ENCODE results near the gene TWIST2. TPM values are rescaled to one million over a fixed set of nuclear protein-coding genes. Genes with fewer than 3 reads are reported as not detected.

TWIST2 gene
- total RNA-seq, 4 donors from 2014 or later: 37.4 to 51.6 (median 47.4) TPM

- Histone ChIP-seq H3K4me1 (peaks cover 0 to 5% (median 0%) of the 10 kb centered on the region in 4 donors), H3K27me3 (peaks cover 0 to 5% (median 0%) of the 10 kb centered on the region in 4 donors), H3K9me3 (no peaks in the 10 kb centered on the region), H3K36me3 (no peaks in the 10 kb centered on the region), H3K27ac (replicated peaks in 1 of 4) (no peak overlapping the region), H3K4me3 (no peak overlapping the region)
- no peak for TF ChIP-seq POLR2AphosphoS5 (IDR thresholded peaks at IDR 0.05)
- no peak for TF ChIP-seq CTCF (IDR thresholded peaks at IDR 0.05)
- no peak for TF ChIP-seq EP300 (IDR thresholded peaks at IDR 0.05)
- no peak for TF ChIP-seq POLR2A (IDR thresholded peaks at IDR 0.05; ENCODE audit: low read depth)
- peak; percentile 57 for DNase-seq (ENCODE audit: extremely low spot score)
- intact Hi-C loops (cut with DNase I): no loop called here
- 49% methylated on average over 11 of the region's 12 CpGs for WGBS
Measured at GRCh38 chr2:238954841-238955591, 107.1 kb downstream of the TWIST2 start.

- intact Hi-C loops (cut with DNase I): no loop called here
- Histone ChIP-seq H3K36me3 (no peaks in the 10 kb centered on the region), H3K4me3 (no peak overlapping the region), H3K27ac (replicated peaks in 1 of 4) (no peak overlapping the region), H3K9me3 (no peaks in the 10 kb centered on the region), H3K4me1 (peaks cover 0 to 5% (median 0%) of the 10 kb centered on the region in 4 donors), H3K27me3 (no peaks in the 10 kb centered on the region)
- DNase-seq (ENCODE audit: extremely low spot score): no peak
- TF ChIP-seq CTCF (IDR thresholded peaks at IDR 0.05): no peak
- no peak for TF ChIP-seq POLR2A (IDR thresholded peaks at IDR 0.05; ENCODE audit: low read depth)
- no peak for TF ChIP-seq EP300 (IDR thresholded peaks at IDR 0.05)
- 86% methylated on average over 9 of the region's 10 CpGs for WGBS
Measured at GRCh38 chr2:238955648-238956531, 108.0 kb downstream of the TWIST2 start.

- Histone ChIP-seq H3K27me3 (no peaks in the 10 kb centered on the region), H3K36me3 (no peaks in the 10 kb centered on the region), H3K4me1 (peaks cover 0 to 5% (median 0%) of the 10 kb centered on the region in 4 donors), H3K4me3 (no peak overlapping the region), H3K27ac (replicated peaks in 1 of 4) (no peak overlapping the region), H3K9me3 (no peaks in the 10 kb centered on the region)
- WGBS: 60% methylated on average over 3 of the region's 3 CpGs
- TF ChIP-seq POLR2AphosphoS5 (IDR thresholded peaks at IDR 0.05) (no peak), EP300 (IDR thresholded peaks at IDR 0.05) (no peak), CTCF (IDR thresholded peaks at IDR 0.05) (no peak), POLR2A (IDR thresholded peaks at IDR 0.05; ENCODE audit: low read depth) (no peak)
- peak; percentile 62 for DNase-seq (ENCODE audit: extremely low spot score)
- intact Hi-C loops (cut with DNase I): no loop called here
Measured at GRCh38 chr2:238956676-238957075, 108.8 kb downstream of the TWIST2 start.

Data from esophagus muscularis mucosa (tissue), 4 donors.